Mononuclear cell (primary cell): Measurements from ENCODE around the gene GTF2IRD1. TPM values are rescaled to one million over a fixed set of nuclear protein-coding genes. Genes with fewer than 3 reads are reported as not detected.
"Not testable (repeated sequence)": the region's sequence is repeated elsewhere in the genome, so short reads cannot be mapped to it uniquely, and the experiment has no call there.

Experiments
- H3K27me3 ChIP-seq: 2 replicates; pipeline ENCODE4 v1.6.0; 2011; ENCODE audit warnings: low read length, control low read depth; ENCODE audit not compliant: insufficient read depth
- H3K4me1 ChIP-seq: 2 replicates; pipeline ENCODE4 v1.5.1; 2011; ENCODE audit warnings: mild to moderate bottlenecking, low read length, control low read depth; ENCODE audit not compliant: insufficient read depth
- H3K4me3 ChIP-seq: 2 replicates; pipeline ENCODE4 v1.5.1; 2011; ENCODE audit warnings: mild to moderate bottlenecking, low read length, moderate library complexity
- H3K9me3 ChIP-seq: 2 replicates; pipeline ENCODE4 v1.5.1; 2011; ENCODE audit warnings: low read depth, mild to moderate bottlenecking, control low read depth, low read length
- total RNA-seq: library from RNA; depleted of rRNA; stranded (reverse); fragments of >200 nt; gene quantifications from one replicate; pipeline ENCODE4 v1.2.3, GENCODE V29; 2012

Gene GTF2IRD1, protein sequence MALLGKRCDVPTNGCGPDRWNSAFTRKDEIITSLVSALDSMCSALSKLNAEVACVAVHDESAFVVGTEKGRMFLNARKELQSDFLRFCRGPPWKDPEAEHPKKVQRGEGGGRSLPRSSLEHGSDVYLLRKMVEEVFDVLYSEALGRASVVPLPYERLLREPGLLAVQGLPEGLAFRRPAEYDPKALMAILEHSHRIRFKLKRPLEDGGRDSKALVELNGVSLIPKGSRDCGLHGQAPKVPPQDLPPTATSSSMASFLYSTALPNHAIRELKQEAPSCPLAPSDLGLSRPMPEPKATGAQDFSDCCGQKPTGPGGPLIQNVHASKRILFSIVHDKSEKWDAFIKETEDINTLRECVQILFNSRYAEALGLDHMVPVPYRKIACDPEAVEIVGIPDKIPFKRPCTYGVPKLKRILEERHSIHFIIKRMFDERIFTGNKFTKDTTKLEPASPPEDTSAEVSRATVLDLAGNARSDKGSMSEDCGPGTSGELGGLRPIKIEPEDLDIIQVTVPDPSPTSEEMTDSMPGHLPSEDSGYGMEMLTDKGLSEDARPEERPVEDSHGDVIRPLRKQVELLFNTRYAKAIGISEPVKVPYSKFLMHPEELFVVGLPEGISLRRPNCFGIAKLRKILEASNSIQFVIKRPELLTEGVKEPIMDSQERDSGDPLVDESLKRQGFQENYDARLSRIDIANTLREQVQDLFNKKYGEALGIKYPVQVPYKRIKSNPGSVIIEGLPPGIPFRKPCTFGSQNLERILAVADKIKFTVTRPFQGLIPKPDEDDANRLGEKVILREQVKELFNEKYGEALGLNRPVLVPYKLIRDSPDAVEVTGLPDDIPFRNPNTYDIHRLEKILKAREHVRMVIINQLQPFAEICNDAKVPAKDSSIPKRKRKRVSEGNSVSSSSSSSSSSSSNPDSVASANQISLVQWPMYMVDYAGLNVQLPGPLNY
- total RNA-seq: 0.21 TPM

DNA sequence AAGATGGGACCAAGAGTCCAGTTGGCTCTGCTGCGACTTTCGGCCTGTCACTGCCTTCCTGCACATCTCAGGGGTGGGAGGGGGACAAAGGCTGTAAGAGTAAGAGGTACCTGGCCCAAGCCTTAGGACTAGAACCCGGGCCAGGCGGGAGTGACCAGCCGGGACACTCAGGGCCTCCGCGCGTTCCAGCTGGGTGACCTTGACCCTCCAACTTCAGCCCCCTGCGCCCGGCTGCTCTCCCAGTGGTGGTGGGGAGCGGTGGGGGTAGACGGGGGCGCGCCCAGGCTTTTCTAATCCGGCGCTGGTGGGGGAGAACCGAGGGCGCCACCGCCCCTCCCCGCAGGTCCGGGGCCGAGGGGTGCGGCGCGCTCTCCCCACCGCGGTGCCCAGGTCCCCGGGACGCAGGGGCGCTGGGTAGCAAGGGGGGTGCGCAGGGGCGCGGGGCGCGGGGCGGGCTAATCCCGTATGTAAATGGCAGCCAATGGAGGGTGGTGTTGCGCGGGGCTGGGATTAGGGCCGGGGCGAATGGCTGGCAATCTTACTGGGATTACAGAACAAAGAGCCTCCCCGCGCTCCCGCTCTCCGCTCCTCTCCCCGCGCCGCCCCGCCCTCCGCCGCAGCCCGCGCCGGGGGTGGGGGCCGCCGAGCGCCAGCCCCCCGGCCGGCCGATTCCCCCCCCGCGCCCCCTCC is at the start of gene GTF2IRD1:
TSS of gene GTF2IRD1 (plus strand) at position 585 of the 690 bp plus-strand sequence. CDS start 54,175 bp downstream, outside the sequence.
- peaks cover 20% of the 10 kb centered on the region for H3K4me1 ChIP-seq
- H3K9me3 ChIP-seq: no peaks in the 10 kb centered on the region
- peaks cover 6% of the 10 kb centered on the region for H3K27me3 ChIP-seq
- no peak within 1 kb of the TSS for H3K4me3 ChIP-seq

DNA sequence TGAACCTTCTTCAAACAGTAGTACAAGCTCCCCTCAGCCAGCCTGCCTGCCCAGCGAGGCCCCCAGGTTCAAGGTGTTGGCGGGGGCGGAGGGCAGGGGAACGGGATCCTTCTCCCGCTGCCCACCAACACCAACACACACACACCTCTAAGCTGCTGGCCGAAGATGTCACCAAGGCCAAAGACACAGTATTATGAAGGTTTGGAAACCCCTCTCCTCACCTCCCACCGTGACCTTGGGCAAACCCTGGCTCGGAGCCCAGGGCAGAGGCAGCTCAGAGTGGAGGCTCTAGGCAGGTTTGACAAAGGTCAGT is 49.4 kb upstream of the GTF2IRD1 start:
- no peaks in the 10 kb centered on the region for H3K4me1 ChIP-seq
- H3K9me3 ChIP-seq: no peaks in the 10 kb centered on the region
- H3K27me3 ChIP-seq: no peaks in the 10 kb centered on the region
- H3K4me3 ChIP-seq: no peak overlapping the region

DNA sequence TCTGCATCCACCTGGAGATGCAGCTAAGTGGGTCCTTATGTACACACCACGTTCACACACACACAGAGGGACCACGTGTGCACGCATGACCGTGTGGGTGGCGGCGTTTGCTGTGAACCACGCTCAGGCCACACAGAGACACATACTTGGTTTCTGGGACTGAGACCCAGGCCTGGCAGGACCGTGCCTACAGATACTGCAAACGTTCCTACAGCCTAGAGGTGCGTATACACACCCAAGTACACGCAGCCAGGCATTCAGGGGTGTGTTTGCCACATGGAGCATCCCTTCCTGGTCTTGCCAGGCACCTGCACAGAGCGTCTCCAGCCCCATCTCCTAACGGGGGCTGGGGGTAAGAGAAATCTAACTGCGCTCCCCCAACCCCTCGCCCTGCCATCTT is 49.0 kb upstream of the GTF2IRD1 start:
- no peak overlapping the region for H3K4me3 ChIP-seq
- no peaks in the 10 kb centered on the region for H3K4me1 ChIP-seq
- no peaks in the 10 kb centered on the region for H3K27me3 ChIP-seq
- H3K9me3 ChIP-seq: no peaks in the 10 kb centered on the region

DNA sequence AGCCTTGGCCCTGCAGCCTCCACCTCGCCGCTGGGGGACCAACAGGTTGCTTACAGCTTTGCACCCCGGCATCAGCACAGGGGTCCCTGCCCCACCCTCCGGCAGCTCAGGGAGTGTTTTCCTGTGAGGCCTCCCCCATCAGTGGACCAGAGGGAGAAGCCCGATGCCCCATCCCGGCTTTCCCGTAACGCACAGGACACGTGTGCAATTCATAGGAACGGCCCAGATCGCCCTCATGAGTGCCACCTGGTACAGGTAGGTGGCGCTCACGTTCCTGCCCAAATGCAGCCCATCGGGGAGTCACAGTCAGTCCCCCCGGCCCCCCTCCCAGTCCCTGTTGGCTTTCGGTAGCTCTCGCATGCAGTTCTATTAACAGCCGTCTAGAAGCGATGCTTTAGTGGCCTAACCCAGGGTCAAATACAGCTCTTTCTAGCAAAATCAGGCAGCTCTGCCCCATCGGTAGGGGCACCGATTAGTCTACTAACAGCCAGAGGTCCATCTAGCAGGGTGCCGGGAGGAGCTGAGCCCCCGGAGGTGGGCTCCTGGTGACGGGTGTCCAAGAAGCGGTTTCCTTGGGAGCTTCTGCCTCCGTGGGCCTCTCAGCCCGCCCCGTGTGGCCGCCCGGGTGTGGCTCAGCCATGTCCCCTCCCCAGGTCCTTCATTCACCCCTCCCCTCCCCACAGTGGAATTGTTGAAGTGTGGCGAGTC is 48.4 kb upstream of the GTF2IRD1 start:
- Histone ChIP-seq H3K27me3 (no peaks in the 10 kb centered on the region), H3K4me3 (no peak overlapping the region), H3K4me1 (no peaks in the 10 kb centered on the region), H3K9me3 (no peaks in the 10 kb centered on the region)

DNA sequence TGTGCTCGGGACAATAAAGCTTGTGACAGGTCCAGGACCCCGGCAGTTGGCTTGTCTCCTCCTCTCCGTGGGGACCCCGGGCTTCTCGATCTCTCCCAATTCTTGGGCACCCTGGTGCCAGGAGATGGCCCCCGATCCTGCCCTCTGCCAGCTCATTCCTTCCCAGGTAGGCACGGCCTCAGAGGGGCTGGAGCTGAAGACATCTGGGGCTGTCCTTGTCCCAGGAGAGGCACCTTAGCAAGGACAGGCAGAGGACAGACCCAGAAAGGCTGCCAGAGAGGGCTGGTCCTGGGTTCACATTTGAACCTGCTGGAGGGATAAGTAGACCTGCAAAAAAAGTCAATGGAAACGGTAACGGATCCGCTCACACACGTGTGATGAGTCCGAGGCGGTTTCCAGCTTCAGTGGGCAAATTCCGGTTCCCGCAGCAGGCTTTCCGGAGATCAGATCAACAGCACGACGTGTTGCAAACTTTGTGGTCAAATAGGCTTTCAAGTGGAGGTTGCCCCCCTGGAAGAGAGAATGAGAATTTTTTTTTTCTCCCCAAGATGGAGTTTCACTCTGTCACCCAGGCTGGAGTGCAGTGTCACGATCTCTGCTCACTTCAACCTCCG is 47.7 kb upstream of the GTF2IRD1 start:
- Histone ChIP-seq H3K27me3 (no peaks in the 10 kb centered on the region), H3K9me3 (no peaks in the 10 kb centered on the region), H3K4me1 (no peaks in the 10 kb centered on the region), H3K4me3 (no peak overlapping the region)

DNA sequence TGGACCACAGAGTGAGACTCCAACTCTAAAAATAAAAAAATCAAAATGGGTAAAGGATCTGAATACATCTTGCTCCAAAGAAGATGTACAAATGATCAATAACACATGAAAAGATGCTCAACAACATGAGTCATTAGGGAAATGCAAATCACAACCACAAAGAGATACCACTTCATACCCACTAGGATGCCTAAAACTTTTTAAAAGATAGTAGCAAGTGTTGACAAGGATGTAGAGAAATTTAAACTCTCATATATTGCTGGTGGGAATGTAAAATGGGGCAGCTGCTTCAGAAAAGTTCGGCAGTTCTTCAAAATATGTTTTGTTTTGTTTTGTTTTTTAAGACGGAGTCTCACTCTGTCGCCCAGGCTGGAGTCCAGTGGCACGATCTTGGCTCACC is 45.7 kb upstream of the GTF2IRD1 start:
- Histone ChIP-seq H3K4me1 (no peaks in the 10 kb centered on the region), H3K4me3 (no peak overlapping the region), H3K9me3 (no peaks in the 10 kb centered on the region), H3K27me3 (no peaks in the 10 kb centered on the region)

DNA sequence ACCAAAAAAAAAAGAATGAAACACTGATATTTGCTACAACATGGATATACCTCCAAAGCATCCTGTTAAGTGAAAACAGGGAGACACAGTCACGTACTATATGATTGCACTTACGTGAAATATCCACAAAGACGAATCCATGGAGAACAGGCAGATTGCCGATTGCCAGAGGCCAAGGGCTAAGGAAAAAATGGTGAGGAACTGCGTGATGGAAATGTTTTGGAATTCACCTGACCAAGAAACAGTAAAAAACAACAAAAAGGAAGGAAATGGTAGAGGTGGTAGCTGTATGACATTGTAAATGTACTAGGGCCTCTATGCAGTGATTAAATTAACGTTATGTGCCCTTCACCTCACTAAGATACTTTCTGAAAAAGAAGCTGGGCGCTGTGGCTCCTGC is 44.1 kb upstream of the GTF2IRD1 start:
- no peaks in the 10 kb centered on the region for H3K4me1 ChIP-seq
- no peak overlapping the region for H3K4me3 ChIP-seq
- no peaks in the 10 kb centered on the region for H3K9me3 ChIP-seq
- no peaks in the 10 kb centered on the region for H3K27me3 ChIP-seq

DNA sequence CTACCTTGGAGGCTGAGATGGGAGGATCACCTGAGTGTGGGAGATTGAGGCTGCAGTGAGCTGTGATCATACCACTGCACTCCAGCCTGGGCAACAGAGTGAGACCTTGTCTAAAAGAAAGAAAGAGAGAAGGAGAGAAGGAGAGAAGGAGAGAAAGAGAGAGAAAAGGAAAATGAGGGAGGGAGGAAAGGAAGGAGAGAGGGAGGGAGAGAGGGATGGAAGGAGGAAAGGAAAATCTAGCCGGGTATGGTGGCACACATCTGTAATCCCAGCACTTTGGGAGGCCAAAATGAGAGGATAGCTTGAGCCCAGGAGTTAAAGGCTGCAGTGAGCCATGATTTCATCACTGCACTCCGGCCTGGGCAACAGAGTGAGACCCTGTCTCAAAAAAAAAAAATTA is 42.9 kb upstream of the GTF2IRD1 start:
- no peaks in the 10 kb centered on the region for H3K9me3 ChIP-seq
- H3K4me1 ChIP-seq: no peaks in the 10 kb centered on the region
- no peaks in the 10 kb centered on the region for H3K27me3 ChIP-seq
- no peak overlapping the region for H3K4me3 ChIP-seq

DNA sequence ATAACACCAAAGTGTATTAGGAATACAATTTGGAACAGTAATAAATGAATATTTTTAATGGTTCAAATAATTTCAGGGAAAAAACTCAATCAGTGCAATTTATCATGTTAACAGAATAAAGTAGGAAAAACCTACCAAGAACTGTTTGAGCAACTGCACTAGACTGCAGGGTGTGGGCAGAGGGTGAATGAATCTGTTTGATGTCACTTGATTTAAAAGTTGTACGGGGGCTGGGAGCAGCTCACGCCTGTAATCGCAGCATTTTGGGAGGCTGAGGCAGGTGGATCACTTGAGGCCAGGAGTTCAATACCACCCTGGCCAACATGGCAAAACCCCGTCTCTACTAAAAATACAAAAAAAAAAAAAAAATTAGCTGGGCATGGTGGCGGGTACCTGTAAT is 42.1 kb upstream of the GTF2IRD1 start:
- H3K4me3 ChIP-seq, H3K9me3 ChIP-seq, H3K4me1 ChIP-seq, H3K27me3 ChIP-seq: not testable (repeated sequence)

DNA sequence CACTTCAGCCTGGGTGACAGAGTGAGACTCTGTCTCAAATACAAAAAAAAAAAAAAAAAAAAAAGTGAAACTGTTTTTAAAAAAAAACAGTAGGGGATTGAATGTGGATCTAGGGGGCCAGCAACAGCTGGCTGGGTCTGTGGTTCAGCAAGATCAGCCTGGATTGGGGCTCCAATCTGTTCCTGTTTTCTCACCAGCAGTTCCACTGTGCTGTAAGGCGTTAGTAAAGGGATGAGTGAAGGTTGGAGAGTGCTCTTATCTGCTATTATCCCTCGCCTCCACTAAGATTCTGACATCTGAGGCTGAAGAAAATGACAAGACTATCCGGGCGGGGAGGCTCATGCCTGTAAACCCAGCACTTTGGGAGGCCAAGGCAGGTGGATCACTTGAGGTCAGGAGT is 41.6 kb upstream of the GTF2IRD1 start:
- Histone ChIP-seq H3K4me3 (no peak overlapping the region), H3K9me3 (no peaks in the 10 kb centered on the region), H3K4me1 (no peaks in the 10 kb centered on the region), H3K27me3 (no peaks in the 10 kb centered on the region)

DNA sequence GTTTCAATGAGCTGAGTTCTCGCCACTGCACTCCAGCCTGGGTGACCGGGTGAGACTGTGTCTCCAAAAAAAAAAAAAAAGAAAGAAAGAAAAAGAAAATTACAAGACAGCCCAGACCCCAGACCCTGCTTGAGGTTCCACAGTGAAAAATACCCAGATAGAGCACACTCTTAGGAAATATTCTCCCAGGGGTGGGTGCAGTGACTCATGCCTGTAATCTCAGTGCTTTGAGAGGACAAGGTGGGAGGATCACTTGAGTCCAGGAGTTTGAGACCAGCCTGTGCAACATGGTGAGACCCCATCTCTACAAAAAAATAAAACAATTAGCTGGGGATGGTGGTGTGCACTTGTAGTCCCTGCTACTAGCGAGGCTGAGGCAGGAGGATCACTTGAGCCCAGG is 41.1 kb upstream of the GTF2IRD1 start:
- H3K9me3 ChIP-seq: no peaks in the 10 kb centered on the region
- H3K27me3 ChIP-seq: no peaks in the 10 kb centered on the region
- H3K4me3 ChIP-seq: no peak overlapping the region

DNA sequence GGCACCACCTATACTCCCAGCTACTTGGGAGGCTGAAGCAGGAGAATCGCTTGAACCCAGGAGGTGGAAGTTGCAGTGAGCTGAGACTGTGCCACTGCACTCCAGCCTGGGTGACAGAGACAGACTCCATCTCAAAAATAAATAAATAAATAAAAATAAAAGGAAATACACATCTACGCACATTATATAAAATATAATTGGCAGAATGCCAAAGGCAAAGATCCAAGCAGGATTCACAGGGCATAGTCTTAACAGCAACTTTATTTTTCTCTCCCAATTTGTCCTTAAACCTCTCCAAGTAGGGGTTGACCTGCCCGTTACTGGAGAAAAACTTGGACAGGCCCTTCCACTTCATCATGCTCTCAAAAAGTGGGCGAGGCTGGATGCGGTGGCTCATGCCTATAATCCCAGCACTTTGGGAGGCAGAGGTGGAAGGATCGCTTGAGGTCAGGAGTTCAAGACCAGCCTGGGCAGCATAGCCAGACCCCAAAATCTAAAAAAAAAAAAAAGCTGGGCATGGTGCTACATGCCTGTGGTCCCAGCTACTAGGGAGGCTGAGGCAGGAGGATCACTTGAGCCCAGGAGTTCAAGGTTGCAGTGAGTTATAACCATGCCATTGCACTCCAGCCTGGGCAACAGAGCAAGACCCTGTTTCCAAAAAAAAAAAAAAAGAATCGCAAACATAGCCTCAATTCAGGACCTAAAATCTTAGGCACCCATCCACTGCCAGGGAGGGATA is 38.9 kb upstream of the GTF2IRD1 start:
- not testable (repeated sequence) for H3K9me3 ChIP-seq

More for the DNA sequence above, 41.1 kb upstream of the GTF2IRD1 start:
- no peaks in the 10 kb centered on the region for H3K4me1 ChIP-seq

DNA sequence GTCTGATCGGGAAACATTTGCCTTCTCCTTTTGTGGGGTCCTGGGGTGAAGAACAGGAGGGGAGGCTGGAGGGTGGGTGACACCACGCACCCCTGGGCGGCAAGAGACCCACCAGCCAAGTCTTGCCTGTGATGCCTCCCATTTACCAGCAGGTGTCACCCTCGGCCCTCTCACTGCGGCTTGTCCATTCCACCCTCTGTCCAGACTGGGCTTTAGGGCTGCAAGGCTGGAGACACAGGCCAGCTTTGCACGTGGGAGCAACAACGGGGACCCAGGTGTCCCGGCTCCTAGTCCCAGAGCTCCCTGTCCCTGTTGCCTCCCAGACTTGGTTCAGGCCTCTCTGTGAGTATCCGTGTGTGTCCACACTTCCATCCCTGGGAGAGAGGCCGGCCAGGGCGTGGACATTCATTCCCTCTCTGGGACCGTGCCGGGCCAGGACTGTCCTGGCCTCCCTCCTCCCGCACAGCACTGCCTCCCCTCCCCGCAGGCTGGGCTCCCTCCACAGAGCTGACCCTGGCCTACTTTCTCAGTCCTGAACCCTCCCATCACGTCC is 36.2 kb upstream of the GTF2IRD1 start:
- no peaks in the 10 kb centered on the region for H3K9me3 ChIP-seq
- H3K27me3 ChIP-seq: no peaks in the 10 kb centered on the region
- H3K4me3 ChIP-seq: no peak overlapping the region
- no peaks in the 10 kb centered on the region for H3K4me1 ChIP-seq

More for the DNA sequence above, 38.9 kb upstream of the GTF2IRD1 start:
- not testable (repeated sequence) for H3K4me1 ChIP-seq, H3K4me3 ChIP-seq, H3K27me3 ChIP-seq
